MM.1S (cell line): ENCODE measurements around the gene TSHZ2.

Source experiments
- EZH2 ChIP-seq: fragments of 300-600 bp; sonication (generic); optimal IDR thresholded peaks from 2 replicates; pipeline ENCODE3; 2017; ENCODE audit warnings: low read depth, mild to moderate bottlenecking, antibody characterized with exemption, low read length, mixed read lengths
- EZH2phosphoT487 ChIP-seq: fragments of 300-600 bp; sonication (generic); IDR thresholded peaks from 2 replicates; pipeline ENCODE4 v1.6.1; 2018; ENCODE audit warnings: antibody characterized with exemption, low read length
- TF ChIP-seq, protein P1 (sequence below): fragments of 300-600 bp; sonication (generic); IDR thresholded peaks from 2 replicates; pipeline ENCODE4 v1.5.1; 2016; ENCODE audit warnings: antibody characterized with exemption, low read length, mixed read lengths

DNA sequence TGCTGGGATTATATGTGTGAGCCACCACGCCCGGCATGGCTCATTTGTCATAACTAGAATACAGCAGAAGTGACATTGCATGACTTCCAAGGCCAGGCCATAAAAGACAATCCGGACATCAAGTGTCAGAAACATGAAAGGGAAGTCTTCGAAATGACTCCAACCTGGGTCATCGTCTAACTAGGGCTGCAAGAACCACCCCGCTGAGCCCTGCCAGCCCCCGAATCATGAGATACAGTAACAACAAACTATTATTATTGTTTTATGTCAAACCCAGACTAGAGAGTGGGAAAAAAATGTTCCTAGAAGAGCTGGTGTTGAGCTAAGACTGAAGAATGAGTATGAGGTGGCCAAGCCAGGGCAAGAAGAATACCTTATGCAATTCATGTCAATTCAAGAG is 561.9 kb downstream of the TSHZ2 start:
- TF ChIP-seq, protein P1, sequence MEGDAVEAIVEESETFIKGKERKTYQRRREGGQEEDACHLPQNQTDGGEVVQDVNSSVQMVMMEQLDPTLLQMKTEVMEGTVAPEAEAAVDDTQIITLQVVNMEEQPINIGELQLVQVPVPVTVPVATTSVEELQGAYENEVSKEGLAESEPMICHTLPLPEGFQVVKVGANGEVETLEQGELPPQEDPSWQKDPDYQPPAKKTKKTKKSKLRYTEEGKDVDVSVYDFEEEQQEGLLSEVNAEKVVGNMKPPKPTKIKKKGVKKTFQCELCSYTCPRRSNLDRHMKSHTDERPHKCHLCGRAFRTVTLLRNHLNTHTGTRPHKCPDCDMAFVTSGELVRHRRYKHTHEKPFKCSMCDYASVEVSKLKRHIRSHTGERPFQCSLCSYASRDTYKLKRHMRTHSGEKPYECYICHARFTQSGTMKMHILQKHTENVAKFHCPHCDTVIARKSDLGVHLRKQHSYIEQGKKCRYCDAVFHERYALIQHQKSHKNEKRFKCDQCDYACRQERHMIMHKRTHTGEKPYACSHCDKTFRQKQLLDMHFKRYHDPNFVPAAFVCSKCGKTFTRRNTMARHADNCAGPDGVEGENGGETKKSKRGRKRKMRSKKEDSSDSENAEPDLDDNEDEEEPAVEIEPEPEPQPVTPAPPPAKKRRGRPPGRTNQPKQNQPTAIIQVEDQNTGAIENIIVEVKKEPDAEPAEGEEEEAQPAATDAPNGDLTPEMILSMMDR: no peak
- TF ChIP-seq EZH2phosphoT487: no peak
- no peak for TF ChIP-seq EZH2
